Measurements from ENCODE around the gene NEGR1.

NEGR1 gene

DNA sequence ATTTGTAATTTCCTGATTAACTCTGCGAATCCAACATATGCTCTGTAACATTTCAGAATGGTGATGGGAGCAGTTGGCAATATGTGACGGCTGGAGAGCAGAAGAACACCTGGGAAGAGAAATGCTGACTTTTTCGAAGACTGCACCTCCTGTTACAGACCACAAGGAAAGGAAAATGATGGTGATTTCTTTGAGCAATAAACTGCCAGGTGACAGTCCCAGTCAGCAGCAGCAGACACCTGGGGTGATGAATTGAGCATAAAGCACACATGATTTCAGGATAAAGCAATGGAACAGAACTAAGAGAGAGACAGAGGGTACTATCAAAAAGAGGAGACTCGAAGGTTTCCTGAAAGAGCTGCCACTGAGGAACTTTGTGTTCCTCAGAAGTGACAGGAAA lies 528.6 kb downstream of the NEGR1 start:
- Histone ChIP-seq H3K27ac (no peak overlapping the region), H3K9me3 (ENCODE audit: severe bottlenecking) (no peaks in the 10 kb centered on the region), H3K36me3 (no peaks in the 10 kb centered on the region), H3K4me3 (ENCODE audit: low read depth, low read length) (no peak overlapping the region), H3K27me3 (ENCODE audit: insufficient read depth, low read depth, severe bottlenecking) (no peaks in the 10 kb centered on the region)
- TF ChIP-seq, protein P1, sequence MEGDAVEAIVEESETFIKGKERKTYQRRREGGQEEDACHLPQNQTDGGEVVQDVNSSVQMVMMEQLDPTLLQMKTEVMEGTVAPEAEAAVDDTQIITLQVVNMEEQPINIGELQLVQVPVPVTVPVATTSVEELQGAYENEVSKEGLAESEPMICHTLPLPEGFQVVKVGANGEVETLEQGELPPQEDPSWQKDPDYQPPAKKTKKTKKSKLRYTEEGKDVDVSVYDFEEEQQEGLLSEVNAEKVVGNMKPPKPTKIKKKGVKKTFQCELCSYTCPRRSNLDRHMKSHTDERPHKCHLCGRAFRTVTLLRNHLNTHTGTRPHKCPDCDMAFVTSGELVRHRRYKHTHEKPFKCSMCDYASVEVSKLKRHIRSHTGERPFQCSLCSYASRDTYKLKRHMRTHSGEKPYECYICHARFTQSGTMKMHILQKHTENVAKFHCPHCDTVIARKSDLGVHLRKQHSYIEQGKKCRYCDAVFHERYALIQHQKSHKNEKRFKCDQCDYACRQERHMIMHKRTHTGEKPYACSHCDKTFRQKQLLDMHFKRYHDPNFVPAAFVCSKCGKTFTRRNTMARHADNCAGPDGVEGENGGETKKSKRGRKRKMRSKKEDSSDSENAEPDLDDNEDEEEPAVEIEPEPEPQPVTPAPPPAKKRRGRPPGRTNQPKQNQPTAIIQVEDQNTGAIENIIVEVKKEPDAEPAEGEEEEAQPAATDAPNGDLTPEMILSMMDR (IDR thresholded peaks at IDR 0.05; ENCODE audit: low read depth, low read length), result no peak
- no peak for DNase-seq

- no peak for DNase-seq
- no peaks in the 10 kb centered on the region for H3K27me3 ChIP-seq (ENCODE audit: insufficient read depth, low read depth, severe bottlenecking)
- H3K4me3 ChIP-seq (ENCODE audit: low read depth, low read length), result no peak overlapping the region
- no peaks in the 10 kb centered on the region for H3K36me3 ChIP-seq
- TF ChIP-seq, protein P1 (IDR thresholded peaks at IDR 0.05; ENCODE audit: low read depth, low read length), result no peak
- peaks cover 3% of the 10 kb centered on the region for H3K9me3 ChIP-seq (ENCODE audit: severe bottlenecking)
- no peak overlapping the region for H3K27ac ChIP-seq
Observed at GRCh38 chr1:71745326-71745725, 537.0 kb downstream of the NEGR1 start.

DNA sequence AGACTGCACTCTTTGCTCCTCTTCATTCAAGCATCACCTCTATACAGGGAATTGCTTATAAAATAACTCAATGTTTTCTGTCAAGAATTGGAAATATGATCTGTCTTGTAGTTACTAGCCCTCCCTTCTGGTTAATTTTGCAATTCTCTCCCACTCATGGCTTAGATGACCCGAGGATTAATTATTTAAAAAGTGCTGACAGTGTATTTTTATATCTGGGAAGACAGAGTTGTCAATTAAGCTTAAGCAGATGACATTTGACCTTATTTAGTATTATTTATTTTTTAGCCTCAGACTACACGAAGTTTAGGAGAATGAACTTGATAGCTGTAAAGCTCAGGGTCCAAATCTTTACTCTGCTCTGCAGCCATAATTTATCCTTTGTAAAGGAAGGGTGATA lies 538.5 kb downstream of the NEGR1 start:
- Histone ChIP-seq H3K27ac (no peak overlapping the region), H3K36me3 (no peaks in the 10 kb centered on the region), H3K4me3 (ENCODE audit: low read depth, low read length) (no peak overlapping the region), H3K27me3 (ENCODE audit: insufficient read depth, low read depth, severe bottlenecking) (no peaks in the 10 kb centered on the region), H3K9me3 (ENCODE audit: severe bottlenecking) (peaks cover 3% of the 10 kb centered on the region)
- TF ChIP-seq, protein P1 (IDR thresholded peaks at IDR 0.05; ENCODE audit: low read depth, low read length), result no peak
- DNase-seq, result no peak

GRCh38 chr1:71738910-71739309 lies 543.4 kb downstream of the NEGR1 start:
- TF ChIP-seq, protein P1 (IDR thresholded peaks at IDR 0.05; ENCODE audit: low read depth, low read length), result no peak
- H3K4me3 ChIP-seq (ENCODE audit: low read depth, low read length), result no peak overlapping the region
- no peaks in the 10 kb centered on the region for H3K27me3 ChIP-seq (ENCODE audit: insufficient read depth, low read depth, severe bottlenecking)
- no peak for DNase-seq
- H3K36me3 ChIP-seq, result no peaks in the 10 kb centered on the region
- peaks cover 3% of the 10 kb centered on the region for H3K9me3 ChIP-seq (ENCODE audit: severe bottlenecking)
- H3K27ac ChIP-seq, result no peak overlapping the region

GRCh38 chr1:71738256-71738655 lies 544.1 kb downstream of the NEGR1 start:
- DNase-seq, result peak; percentile 7
- TF ChIP-seq, protein P1 (IDR thresholded peaks at IDR 0.05; ENCODE audit: low read depth, low read length), result no peak
- Histone ChIP-seq H3K36me3 (no peaks in the 10 kb centered on the region), H3K4me3 (ENCODE audit: low read depth, low read length) (no peak overlapping the region), H3K27ac (no peak overlapping the region), H3K9me3 (ENCODE audit: severe bottlenecking) (peaks cover 3% of the 10 kb centered on the region), H3K27me3 (ENCODE audit: insufficient read depth, low read depth, severe bottlenecking) (no peaks in the 10 kb centered on the region)

GRCh38 chr1:71737768-71738167 lies 544.6 kb downstream of the NEGR1 start:
- TF ChIP-seq, protein P1 (IDR thresholded peaks at IDR 0.05; ENCODE audit: low read depth, low read length), result no peak
- peaks cover 3% of the 10 kb centered on the region for H3K9me3 ChIP-seq (ENCODE audit: severe bottlenecking)
- no peaks in the 10 kb centered on the region for H3K27me3 ChIP-seq (ENCODE audit: insufficient read depth, low read depth, severe bottlenecking)
- H3K27ac ChIP-seq, result no peak overlapping the region
- H3K36me3 ChIP-seq, result no peaks in the 10 kb centered on the region
- DNase-seq, result no peak
- no peak overlapping the region for H3K4me3 ChIP-seq (ENCODE audit: low read depth, low read length)

All from WERI-Rb-1 (cell line).